ENCODE results near the gene SUB1. TPM values are rescaled to one million over a fixed set of nuclear protein-coding genes. Genes with fewer than 3 reads are reported as not detected.

The SUB1 gene
- total RNA-seq, 1 experiment from 2014 or later: 204 TPM

DNA sequence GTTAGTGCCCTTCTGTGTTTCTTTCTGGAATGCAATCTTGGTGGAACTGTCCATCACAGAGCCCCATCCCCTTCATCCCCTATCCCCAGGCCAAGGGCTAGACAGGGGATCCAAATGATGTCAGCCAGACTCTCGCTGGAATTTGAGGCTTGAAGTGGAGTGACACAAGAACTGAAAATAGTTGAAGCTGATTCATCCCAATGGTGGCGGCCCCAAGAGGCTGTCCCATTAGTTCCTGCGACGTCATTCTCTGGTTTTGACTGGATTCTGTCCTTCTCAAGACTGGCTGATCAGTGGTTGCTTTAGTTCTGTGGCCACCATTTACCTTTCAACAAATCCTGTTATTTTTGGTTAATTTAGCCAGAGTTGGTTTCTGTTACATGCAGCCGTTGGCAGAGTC, 59.9 kb downstream of the SUB1 start:
- H3K36me3 ChIP-seq (ENCODE audit: control insufficient read depth, insufficient read depth, low read length): no peaks in the 10 kb centered on the region
- no peaks in the 10 kb centered on the region for H3K9me3 ChIP-seq (ENCODE audit: control insufficient read depth, insufficient read depth, low read depth, low read length)
- no peak for DNase-seq (ENCODE audit: low read depth, low spot score)
- CTCF ChIA-PET: no interaction called here
- BruUV-seq (replicated peaks): no TSS peak
- H3K4me3 ChIP-seq (ENCODE audit: low read depth in 2 of 2, low read length in 2 of 2): no peak overlapping the region
- POLR2A ChIA-PET: no interaction called here
- H3K4me1 ChIP-seq (ENCODE audit: control insufficient read depth, insufficient read depth, low read length): no peaks in the 10 kb centered on the region
- H3K27me3 ChIP-seq (ENCODE audit: control insufficient read depth, insufficient read depth, low read length): no peaks in the 10 kb centered on the region
- intact Hi-C loops (cut with micrococcal nuclease; ENCODE audit: unreplicated experiment): no loop called here
- no peak overlapping the region for H3K27ac ChIP-seq (ENCODE audit: low read length)
- TF ChIP-seq POLR2AphosphoS5 (IDR thresholded peaks at IDR 0.05; ENCODE audit: low read depth, low read length): no peak
- TF ChIP-seq, protein P1, sequence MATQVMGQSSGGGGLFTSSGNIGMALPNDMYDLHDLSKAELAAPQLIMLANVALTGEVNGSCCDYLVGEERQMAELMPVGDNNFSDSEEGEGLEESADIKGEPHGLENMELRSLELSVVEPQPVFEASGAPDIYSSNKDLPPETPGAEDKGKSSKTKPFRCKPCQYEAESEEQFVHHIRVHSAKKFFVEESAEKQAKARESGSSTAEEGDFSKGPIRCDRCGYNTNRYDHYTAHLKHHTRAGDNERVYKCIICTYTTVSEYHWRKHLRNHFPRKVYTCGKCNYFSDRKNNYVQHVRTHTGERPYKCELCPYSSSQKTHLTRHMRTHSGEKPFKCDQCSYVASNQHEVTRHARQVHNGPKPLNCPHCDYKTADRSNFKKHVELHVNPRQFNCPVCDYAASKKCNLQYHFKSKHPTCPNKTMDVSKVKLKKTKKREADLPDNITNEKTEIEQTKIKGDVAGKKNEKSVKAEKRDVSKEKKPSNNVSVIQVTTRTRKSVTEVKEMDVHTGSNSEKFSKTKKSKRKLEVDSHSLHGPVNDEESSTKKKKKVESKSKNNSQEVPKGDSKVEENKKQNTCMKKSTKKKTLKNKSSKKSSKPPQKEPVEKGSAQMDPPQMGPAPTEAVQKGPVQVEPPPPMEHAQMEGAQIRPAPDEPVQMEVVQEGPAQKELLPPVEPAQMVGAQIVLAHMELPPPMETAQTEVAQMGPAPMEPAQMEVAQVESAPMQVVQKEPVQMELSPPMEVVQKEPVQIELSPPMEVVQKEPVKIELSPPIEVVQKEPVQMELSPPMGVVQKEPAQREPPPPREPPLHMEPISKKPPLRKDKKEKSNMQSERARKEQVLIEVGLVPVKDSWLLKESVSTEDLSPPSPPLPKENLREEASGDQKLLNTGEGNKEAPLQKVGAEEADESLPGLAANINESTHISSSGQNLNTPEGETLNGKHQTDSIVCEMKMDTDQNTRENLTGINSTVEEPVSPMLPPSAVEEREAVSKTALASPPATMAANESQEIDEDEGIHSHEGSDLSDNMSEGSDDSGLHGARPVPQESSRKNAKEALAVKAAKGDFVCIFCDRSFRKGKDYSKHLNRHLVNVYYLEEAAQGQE (IDR thresholded peaks at IDR 0.05; ENCODE audit: insufficient read depth in 1 of 2, low read depth in 2 of 2, low read length in 1 of 2): no peak
- TF ChIP-seq SIN3A (IDR thresholded peaks at IDR 0.05; ENCODE audit: borderline replicate concordance, insufficient read depth, low read depth, low read length): no peak
- TF ChIP-seq TCF7L2 (IDR thresholded peaks at IDR 0.05; ENCODE audit: low read depth, low read length): no peak
- TF ChIP-seq CTCF (IDR thresholded peaks at IDR 0.05): no peak
- ATAC-seq: no peak
- in situ Hi-C loops (cut with HindIII; ENCODE audit: low pct_unique_long_range_greater_than_20kb, low sequenced_read_pairs): no loop called here

DNA sequence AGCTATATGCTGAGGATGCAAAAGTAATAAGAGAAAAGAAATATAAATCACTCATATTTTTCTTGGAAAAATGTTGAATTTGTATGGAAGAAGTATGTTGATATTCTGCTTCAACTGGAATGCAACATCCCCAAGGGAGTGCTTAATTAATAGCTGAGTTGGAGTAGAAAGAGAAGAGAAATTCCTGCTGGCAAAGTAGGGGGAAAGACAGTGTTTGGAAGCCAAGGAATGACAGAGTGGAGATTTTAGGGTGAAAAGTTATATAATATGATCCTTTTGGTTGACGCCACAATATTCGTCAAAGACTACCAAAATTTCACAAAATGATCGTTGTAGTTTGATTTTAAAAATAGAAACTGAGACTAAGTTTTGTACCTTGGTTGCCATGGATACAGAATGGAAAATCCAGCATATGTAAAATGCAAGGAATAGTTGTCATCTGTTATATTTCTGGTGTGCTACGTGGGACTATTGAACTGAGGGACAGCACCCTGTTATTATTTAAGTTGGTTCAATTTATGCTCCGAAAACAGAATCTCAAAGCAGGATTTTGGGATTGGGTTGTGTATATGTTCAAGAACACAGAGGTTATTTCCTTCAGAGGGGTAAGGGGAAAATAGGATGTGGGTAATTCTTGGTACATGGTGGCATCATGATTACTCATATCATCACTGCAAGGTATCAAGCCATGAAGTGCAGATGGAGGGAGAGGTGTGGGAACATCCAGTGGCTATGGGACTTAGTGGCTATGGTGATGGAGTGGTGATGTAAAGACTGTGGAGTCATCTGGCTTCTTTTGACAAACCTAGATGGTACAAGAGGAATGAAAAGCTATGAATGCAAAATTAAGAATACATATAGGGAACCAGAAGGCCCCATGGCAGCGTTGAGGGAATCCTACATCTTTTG, 61.0 kb downstream of the SUB1 start:
- Histone ChIP-seq H3K4me3 (ENCODE audit: low read depth in 2 of 2, low read length in 2 of 2) (no peak overlapping the region), H3K4me1 (ENCODE audit: control insufficient read depth, insufficient read depth, low read length) (no peaks in the 10 kb centered on the region), H3K27me3 (ENCODE audit: control insufficient read depth, insufficient read depth, low read length) (no peaks in the 10 kb centered on the region), H3K9me3 (ENCODE audit: control insufficient read depth, insufficient read depth, low read depth, low read length) (no peaks in the 10 kb centered on the region), H3K27ac (ENCODE audit: low read length) (no peak overlapping the region), H3K36me3 (ENCODE audit: control insufficient read depth, insufficient read depth, low read length) (no peaks in the 10 kb centered on the region)
- DNase-seq (ENCODE audit: low read depth, low spot score): no peak
- in situ Hi-C loops (cut with HindIII; ENCODE audit: low pct_unique_long_range_greater_than_20kb, low sequenced_read_pairs): no loop called here
- POLR2A ChIA-PET: no interaction called here
- no peak for ATAC-seq
- BruUV-seq (replicated peaks): no TSS peak
- intact Hi-C loops (cut with micrococcal nuclease; ENCODE audit: unreplicated experiment): no loop called here
- CTCF ChIA-PET: interaction anchor here (0.6 kb wide), 1 partner anchor 63 kb away, joined by 3 read pairs; no protein-coding TSS in a partner anchor
- TF ChIP-seq SIN3A (IDR thresholded peaks at IDR 0.05; ENCODE audit: borderline replicate concordance, insufficient read depth, low read depth, low read length) (no peak), CTCF (IDR thresholded peaks at IDR 0.05) (no peak), POLR2AphosphoS5 (IDR thresholded peaks at IDR 0.05; ENCODE audit: low read depth, low read length) (no peak), TCF7L2 (IDR thresholded peaks at IDR 0.05; ENCODE audit: low read depth, low read length) (no peak)
- TF ChIP-seq, protein P1 (IDR thresholded peaks at IDR 0.05; ENCODE audit: insufficient read depth in 1 of 2, low read depth in 2 of 2, low read length in 1 of 2): no peak
